Fibroblast of the conjunctiva (primary cell): ENCODE data around the gene TWIST2.

Source experiments
- DNase-seq: peaks from one replicate; pipeline ENCODE4 v3.0.0-alpha.2; 2010; ENCODE audit warnings: low read depth

TWIST2 gene

DNA sequence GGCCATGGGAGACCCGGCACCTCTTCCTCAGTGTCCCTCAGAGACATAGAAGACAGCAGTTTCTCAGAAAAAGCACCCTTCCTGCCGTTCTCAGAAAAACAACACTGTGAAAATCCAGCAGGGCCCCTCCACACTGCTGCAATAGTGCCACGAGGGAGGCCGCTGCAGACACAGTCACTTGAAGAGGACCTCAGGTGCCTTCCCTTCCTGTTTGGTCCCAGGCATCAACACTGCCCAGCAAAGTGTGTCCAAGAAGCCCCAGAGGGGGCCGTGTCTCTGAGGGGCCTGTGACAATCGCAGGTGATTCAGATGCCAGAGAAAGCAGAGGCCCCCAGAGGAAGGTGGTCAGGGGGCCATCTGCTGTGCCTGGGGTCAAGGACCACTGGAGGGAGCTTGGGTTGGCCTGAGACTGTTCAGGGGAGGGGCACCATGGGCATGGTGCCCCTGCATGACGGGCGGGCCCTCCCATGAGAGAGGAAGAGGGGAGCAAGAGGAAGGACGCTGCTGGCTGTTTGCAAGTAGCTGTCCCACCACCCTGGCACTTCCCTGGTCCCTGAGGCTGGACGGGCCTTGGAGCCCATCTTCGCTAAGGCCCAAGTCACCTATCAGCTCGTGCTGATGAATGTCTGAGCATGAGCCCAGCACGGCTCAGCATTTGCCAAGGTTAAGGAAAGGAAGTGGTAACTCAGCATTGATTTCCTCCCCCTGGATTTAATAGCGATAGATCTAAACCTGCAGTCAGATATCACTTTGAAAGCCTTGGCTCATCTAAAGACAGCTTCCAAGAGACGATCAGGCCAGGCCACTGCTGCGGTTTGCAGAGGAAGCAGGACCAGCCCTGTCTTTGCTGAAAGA lies 9.1 kb downstream of the TWIST2 start:
- no peak for DNase-seq

- DNase-seq = no peak
These were observed 10.1 kb downstream of the TWIST2 start for GRCh38 chr2:238857959-238858358.

DNA sequence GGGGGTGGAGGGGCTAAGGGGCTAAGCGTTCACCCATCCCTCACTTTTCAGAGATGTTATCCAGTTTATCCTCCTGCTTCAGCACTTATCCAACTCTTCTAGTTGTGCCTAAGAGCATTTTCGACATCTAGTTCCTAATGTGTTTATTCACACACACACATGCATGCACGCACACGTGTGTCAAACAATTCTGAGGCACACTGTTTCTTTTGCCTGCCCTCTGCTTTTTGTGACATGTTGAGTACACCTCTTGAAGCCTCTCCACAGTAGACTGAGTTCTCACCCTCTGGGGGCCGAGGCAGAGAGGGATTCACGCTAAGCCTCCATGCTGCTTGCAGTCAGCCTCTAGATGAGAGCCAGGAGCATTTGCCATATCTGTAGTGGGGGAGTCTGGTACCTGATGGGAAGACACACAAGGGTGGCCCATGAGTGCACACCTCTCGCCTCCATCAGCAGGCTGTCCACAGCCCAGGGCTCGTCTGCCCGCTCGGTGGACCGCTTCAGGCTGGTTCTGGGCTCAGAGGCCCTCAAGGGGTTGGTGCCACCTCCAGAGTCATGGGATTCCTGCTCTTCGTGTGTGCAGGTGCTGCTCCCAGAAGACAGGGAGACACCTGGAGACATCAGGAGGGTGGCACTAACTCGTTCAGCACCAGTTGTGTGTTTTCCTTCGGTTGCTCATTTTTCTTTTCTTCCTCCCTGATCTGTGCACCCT lies 11.9 kb downstream of the TWIST2 start:
- no peak for DNase-seq

DNA sequence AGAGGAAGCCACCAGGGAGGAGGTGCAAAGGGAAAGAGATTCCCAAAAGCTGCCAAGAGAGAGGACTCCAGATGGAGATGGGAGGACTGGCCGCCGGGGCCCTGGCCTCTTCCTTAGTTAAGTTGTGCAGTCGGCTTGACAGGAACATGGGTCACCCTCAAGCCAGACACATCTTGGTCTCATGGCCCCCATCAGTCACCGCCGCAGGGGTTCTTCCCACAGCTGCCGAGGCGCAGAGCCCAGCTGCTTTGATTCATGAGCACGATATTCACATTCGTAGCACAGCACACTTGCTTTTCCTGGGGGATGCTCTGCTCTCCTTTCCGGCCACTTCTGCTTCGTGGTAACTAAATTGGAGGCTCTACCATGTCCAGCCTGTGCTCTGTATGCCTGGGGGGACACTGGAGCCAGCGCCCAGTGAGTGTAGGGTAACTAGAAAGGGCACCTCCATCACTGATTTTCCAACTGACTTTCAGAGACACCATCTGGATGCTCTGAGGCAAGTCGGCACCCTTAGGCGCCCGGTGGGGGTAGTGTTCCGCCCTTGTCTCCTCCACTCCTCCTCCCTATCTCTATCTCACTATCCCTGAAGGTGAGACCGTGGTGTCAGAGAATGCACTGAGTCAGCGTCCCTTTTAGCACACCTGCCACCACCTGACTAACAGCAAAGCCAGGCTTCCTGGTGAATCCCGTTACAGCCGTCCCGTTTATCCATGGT lies 13.3 kb downstream of the TWIST2 start:
- no peak for DNase-seq

- no peak for DNase-seq
These were observed 14.0 kb downstream of the TWIST2 start for GRCh38 chr2:238861766-238862315.

DNA sequence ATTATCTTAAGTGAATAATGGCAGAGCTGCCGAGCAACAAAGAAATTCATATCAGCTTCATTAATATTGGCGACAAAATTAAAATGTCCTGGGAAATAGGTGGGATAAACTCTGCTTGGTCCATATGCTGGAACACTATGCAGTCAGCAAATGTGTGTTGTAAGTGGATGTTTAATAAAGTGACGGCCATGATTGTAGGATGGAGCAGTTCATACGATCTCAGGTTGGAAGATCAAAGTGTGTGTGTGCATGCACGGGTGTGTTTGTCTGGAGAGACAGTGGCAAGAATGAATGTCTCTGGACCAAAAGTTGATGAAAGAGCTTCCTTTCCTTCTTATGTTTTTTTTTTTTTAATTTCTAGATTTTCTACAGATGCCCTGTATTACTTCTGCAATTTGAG lies 14.8 kb downstream of the TWIST2 start:
- no peak for DNase-seq

GRCh38 chr2:238863231-238863630 lies 15.3 kb downstream of the TWIST2 start:
- DNase-seq = no peak

- DNase-seq = no peak
These were observed 15.9 kb downstream of the TWIST2 start for GRCh38 chr2:238863749-238864206.

DNA sequence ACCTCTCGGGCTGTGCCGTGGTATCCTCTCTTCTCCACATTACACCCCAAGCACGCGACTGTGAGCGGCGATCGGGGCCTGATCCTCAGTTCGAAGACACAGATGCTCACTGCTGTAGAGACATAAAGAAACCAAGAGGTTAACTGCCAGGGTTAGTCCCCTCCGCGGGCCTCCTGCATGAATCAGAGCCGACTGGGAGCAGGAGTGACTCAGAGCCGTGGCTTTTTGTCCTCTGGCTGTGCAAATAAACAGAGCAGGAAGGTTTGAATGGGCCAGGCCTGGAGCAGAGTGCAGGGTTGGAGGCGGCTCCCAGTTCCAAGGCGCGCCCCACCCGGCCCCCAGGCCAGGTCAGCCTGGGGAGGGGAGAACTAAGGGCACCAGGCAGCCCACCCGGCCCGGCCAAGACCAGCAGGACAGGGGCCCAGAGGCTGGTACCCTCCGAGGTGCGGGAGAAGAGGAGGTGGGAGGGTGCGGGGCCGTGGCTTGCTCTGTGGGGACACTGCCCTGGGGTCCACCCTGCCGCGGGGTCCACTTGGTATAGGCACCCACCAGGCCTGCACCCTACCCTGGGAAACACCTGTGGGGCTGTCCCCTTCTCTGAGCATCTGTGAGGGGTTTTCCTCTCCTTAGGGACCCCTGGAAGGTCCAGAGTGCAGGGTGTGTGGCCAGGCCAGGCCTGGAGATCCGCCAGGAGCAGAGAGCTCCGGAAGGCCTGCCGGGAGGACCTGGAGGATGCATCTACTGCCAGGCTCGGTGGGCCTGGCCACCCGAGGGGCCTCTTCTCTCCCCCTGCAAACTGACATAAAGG lies 16.5 kb downstream of the TWIST2 start:
- peak; percentile 97 for DNase-seq

DNA sequence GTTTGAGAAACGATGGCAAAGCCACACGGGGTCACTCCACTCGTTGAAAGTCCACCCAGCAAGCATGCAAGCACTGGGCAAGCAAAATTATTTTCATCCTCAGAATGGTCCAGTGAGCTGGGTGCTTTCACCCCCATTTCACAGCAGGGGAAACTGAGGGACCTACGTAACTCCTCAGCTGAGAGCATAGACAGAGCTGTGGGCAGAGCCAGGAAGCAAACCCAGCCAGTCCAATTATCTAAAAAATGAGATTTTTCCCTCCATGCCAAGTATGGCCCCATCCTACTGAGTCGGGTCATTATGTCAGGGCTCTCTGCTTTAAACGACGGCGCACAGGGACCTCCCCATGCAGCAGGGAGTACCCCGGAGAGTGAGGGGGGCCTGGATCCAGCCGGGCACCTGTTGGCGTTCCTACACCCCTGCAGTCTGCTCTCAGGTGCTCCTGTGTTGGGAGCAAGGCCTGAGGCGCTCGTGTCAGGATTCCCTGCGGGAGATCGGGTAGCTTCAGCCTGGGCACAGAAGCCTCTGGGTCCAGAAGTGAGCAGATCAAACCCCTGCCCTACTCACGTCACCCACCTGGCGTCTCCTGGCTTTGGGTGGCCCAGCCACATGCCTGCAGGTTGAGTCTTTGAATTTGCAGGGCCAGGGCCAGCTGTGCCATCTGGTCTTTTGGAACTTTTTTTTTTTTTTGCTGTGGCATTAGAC lies 17.3 kb downstream of the TWIST2 start:
- no peak for DNase-seq

GRCh38 chr2:238865744-238866355 lies 18.0 kb downstream of the TWIST2 start:
- DNase-seq = no peak

DNA sequence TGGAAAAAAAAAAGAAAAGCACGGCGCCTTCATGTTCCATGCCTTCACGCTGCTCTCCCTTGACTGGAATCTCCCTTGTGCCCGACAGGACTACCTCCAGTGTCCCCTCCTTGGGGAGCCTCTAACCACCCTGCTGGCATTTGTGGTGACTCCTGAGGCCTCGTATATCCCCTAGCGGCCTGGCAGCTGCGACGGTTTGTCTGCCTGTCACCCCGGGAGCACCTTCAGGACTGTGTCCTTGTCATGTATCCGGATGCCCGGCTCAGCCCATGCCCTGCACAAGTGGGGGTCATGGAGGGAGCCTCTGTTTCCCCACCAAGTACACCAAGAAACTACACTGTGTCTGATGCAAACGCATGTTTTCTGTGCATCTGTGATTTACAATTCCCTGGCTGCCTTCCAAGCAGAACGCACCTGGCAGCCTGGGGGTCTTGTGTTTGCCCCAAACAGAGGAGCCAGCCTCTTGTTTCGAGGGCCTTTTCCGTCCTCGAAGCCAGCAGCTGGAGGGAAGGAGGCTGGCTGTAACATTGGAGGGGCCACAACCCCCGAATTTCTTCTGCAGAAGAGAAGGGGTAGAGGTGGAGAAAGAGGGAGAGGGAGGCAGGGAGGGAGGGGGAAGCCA lies 18.9 kb downstream of the TWIST2 start:
- no peak for DNase-seq

GRCh38 chr2:238868067-238868524 lies 20.2 kb downstream of the TWIST2 start:
- peak; percentile 80 for DNase-seq

GRCh38 chr2:238868616-238869292 lies 20.9 kb downstream of the TWIST2 start:
- DNase-seq = peak; percentile 57

- no peak for DNase-seq
These were observed 21.6 kb downstream of the TWIST2 start for GRCh38 chr2:238869293-238870124.

- DNase-seq = no peak
These were observed 22.4 kb downstream of the TWIST2 start for GRCh38 chr2:238870261-238870660.

DNA sequence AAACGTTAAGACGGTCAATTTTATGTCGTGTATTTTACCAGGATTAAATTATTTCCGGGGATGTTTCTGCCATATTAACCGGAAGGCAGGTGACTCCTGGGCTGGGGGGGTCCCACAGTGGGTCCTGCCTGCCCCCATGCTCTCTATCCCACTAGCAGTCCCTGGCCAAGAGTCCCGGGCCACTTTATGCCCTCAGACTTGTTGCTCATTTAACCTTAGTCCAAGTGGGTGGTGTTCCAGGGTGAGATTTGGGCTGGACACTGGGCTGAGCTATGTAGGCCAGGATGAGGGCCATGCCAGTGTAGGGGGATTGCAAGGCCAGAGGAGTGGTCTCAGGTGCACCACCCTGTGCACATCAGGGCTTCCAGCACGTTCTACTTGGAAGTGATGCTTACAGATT lies 24.1 kb downstream of the TWIST2 start:
- no peak for DNase-seq

DNA sequence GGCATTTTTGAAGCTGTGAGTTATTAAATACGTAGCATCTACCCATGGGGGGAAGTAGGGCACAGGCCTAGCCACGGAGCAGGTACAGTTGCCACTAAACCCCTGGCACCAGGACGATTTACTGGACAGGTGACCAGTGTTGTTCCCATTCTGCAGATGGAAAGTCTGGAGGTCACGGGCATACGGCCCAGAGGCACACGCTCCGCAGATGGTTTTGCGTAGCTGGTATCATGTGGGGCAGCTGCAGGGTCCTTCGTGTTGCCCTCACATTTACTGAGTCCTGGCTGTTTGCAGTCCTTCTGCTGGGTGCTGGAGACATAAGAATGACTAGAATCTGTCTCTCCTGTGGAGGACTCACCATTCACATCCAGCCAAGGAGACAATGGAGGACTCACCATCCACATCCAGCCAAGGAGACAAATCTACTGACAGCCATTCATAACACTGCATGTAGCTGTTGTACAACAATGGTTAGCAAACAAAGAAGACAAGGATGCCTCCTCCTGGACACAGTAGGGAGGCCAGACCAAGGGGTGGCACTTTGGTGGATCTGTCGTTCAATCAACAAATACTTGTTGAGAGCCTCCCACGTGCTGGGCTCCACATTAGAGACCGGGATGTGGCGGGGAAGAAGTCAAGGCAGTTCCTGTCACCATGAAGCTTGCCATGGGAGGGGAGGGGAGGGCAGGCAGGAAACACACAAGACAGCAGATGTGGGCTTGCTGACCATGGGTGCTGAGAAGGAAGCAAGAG lies 24.9 kb downstream of the TWIST2 start:
- DNase-seq = no peak
